Measurements from ENCODE around the gene ZNF92. TPM values are rescaled to one million over a fixed set of nuclear protein-coding genes. Genes with fewer than 3 reads are reported as not detected.

ZNF92 gene
- 2.5 to 7.1 TPM (median 4.4 TPM) in 5 replicates for total RNA-seq (2022; extraction: Qiagen RNA extraction; ENCODE audit: low read depth)

DNA sequence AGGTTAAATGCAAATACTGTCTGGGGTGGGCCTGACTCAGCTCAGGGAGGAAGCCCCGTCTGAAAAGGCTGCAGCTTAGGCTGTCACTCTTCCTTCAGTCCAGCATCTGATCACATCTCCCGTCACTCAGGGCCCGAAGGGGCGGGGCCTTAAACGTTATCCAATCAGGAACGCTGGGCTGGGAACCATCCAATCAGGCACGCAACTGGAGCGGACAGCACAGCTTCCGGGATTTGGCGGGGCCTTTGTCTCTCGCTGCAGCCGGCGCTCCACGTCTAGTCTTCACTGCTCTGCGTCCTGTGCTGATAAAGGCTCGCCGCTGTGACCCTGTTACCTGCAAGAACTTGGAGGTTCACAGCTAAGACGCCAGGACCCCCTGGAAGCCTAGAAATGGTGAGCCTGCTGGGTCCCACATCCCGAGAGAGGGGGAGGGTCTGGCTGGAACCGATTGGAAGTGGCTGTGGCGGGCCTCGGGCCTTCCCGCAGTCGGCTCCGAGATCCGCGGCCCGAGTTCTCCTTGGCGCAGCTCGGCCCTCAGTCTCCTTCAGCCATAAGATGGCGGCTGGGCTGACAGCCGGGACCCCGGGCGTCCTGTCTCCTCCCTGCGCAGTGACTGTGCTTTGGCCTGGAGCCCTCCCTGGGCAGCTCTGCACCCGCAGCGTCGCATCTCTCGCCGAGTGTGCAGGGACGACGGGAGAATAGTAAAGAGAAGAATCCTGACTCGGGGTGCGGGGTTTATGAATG is at the start of gene ZNF92:
Gene ZNF92, plus strand, starts transcription at position 248 of the 744 bp plus-strand sequence. Its CDS starts 143 bp downstream, at position 391.

